Measurements from ENCODE around the gene DNAJB13.

Gene DNAJB13

GRCh38 chr11:74010306-74011300, 59.8 kb downstream of the DNAJB13 start:
- peak; percentile 69 for DNase-seq
- no peak overlapping the region for H3K9ac ChIP-seq (ENCODE audit: low read length)
- no peak overlapping the region for H3K4me3 ChIP-seq (ENCODE audit: low read length)
- WGBS (ENCODE audit: extremely low coverage, insufficient coverage, low lambda C conversion rate), result no CpG with 5 or more reads among the region's 9 CpGs
- no peak overlapping the region for H3K4me2 ChIP-seq (ENCODE audit: low read length)
- no peak overlapping the region for H2BK15ac ChIP-seq (replicated peaks; ENCODE audit: low read depth)
- H3K36me3 ChIP-seq (ENCODE audit: control insufficient read depth, insufficient read depth, low read length), result no peaks in the 10 kb centered on the region
- no peak overlapping the region for H3K56ac ChIP-seq (ENCODE audit: low read length)
- H3K4me1 ChIP-seq (ENCODE audit: control insufficient read depth, low read depth, low read length), result peaks cover 4% of the 10 kb centered on the region
- H4K8ac ChIP-seq (ENCODE audit: low read depth, low read length), result no peak overlapping the region
- no peaks in the 10 kb centered on the region for H3K79me1 ChIP-seq (ENCODE audit: low read length)
- no peak overlapping the region for H2BK120ac ChIP-seq (ENCODE audit: low read depth, low read length)
- no peaks in the 10 kb centered on the region for H3K27me3 ChIP-seq (ENCODE audit: insufficient read depth, low read length, poor library complexity)
- H3K79me2 ChIP-seq (ENCODE audit: control insufficient read depth, insufficient read depth, low read length), result no peaks in the 10 kb centered on the region
- H2BK5ac ChIP-seq (ENCODE audit: low read length), result no peak overlapping the region
- H4K5ac ChIP-seq (ENCODE audit: low read length), result no peak overlapping the region
- no peak overlapping the region for H3K27ac ChIP-seq (ENCODE audit: low read depth, low read length)
- H2AK5ac ChIP-seq (ENCODE audit: low read length), result no peak overlapping the region
- H3K4ac ChIP-seq (ENCODE audit: low read depth, low read length), result no peak overlapping the region
- H3K18ac ChIP-seq (ENCODE audit: low read length), result no peak overlapping the region
- no peak overlapping the region for H3K23ac ChIP-seq (ENCODE audit: low read length)

DNA sequence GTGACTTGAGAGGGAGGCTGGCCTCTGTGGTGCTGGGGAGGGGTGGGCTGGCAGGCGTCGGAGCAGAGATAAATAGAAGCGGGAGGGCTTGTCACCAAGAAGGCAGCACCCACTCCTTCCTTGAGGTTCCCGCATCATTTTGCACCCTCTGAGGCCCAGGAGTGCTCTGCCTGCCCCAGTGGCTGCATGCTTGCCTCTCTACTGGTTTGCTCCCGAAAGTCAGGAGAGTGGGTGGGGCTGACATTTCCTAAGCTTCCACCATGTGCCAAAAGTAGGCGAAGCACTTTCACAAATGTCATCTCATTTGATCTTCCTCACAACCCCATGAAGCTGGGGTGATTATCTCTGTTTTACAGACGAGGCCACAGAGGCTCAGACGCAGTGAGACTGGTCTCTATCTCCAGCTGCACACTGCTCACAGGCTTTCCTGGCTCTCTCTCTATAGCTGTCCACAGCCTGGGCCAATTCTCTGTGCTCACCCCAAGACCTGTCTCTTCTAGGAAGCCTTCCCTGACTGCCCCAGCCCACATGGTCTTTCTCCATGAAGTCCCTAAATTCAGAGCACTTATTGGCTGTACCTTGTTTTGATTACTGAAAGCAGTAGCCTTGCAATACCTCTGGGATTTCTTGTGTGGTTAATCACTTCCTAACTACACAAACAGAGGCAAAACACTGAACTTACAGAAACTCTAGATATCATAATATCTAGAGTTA, 60.7 kb downstream of the DNAJB13 start:
- no peak overlapping the region for H3K56ac ChIP-seq (ENCODE audit: low read length)
- no peak overlapping the region for H3K9ac ChIP-seq (ENCODE audit: low read length)
- H3K4ac ChIP-seq (ENCODE audit: low read depth, low read length), result no peak overlapping the region
- H3K27me3 ChIP-seq (ENCODE audit: insufficient read depth, low read length, poor library complexity), result no peaks in the 10 kb centered on the region
- WGBS (ENCODE audit: extremely low coverage, insufficient coverage, low lambda C conversion rate), result no CpG with 5 or more reads among the region's 8 CpGs
- no peaks in the 10 kb centered on the region for H3K79me1 ChIP-seq (ENCODE audit: low read length)
- peaks cover 4% of the 10 kb centered on the region for H3K4me1 ChIP-seq (ENCODE audit: control insufficient read depth, low read depth, low read length)
- H2AK5ac ChIP-seq (ENCODE audit: low read length), result no peak overlapping the region
- H3K27ac ChIP-seq (ENCODE audit: low read depth, low read length), result no peak overlapping the region
- H2BK5ac ChIP-seq (ENCODE audit: low read length), result no peak overlapping the region
- H2BK120ac ChIP-seq (ENCODE audit: low read depth, low read length), result no peak overlapping the region
- H3K36me3 ChIP-seq (ENCODE audit: control insufficient read depth, insufficient read depth, low read length), result no peaks in the 10 kb centered on the region
- H3K4me3 ChIP-seq (ENCODE audit: low read length), result no peak overlapping the region
- H2BK15ac ChIP-seq (replicated peaks; ENCODE audit: low read depth), result no peak overlapping the region
- H4K5ac ChIP-seq (ENCODE audit: low read length), result no peak overlapping the region
- no peak overlapping the region for H3K23ac ChIP-seq (ENCODE audit: low read length)
- DNase-seq, result no peak
- no peak overlapping the region for H3K4me2 ChIP-seq (ENCODE audit: low read length)
- H4K8ac ChIP-seq (ENCODE audit: low read depth, low read length), result no peak overlapping the region
- no peaks in the 10 kb centered on the region for H3K79me2 ChIP-seq (ENCODE audit: control insufficient read depth, insufficient read depth, low read length)
- H3K18ac ChIP-seq (ENCODE audit: low read length), result no peak overlapping the region

DNA sequence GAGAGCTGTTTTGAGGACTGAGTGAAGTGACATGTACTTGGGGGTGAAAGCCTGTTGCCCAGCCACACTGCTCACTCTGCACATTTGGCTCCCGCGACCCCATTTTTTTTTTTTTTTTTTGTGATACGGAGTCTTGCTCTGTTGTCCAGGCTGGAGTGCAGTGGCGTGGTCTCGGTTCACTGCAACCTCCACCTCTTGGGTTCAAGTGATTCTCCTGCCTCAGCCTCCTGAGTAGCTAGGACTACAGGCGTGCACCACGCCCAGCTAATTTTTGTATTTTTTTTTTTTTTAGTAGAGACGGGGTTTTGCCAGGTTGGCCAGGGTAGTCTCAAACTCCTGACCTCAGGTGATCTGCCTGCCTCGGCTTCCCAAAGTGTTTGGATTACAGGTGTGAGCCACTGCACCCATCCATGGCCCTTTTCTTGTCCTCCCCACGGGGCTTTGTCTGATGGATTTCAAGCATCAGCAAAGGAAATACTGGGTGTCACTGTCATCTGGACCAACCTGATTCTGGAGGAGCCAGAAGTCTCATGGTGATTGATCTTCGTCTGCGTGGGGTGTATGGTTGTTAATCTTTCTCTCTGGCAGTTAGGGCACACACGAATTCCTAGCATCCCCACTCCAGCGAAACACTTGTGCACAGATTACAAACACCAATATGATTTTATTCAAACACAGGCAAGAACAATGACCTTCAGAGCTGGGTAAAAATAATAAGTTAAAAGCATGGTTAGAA, 61.4 kb downstream of the DNAJB13 start:
- H3K36me3 ChIP-seq (ENCODE audit: control insufficient read depth, insufficient read depth, low read length), result no peaks in the 10 kb centered on the region
- no peak overlapping the region for H3K18ac ChIP-seq (ENCODE audit: low read length)
- H2BK15ac ChIP-seq (replicated peaks; ENCODE audit: low read depth), result no peak overlapping the region
- WGBS (ENCODE audit: extremely low coverage, insufficient coverage, low lambda C conversion rate), result no CpG with 5 or more reads among the region's 14 CpGs
- H3K4me1 ChIP-seq (ENCODE audit: control insufficient read depth, low read depth, low read length), result peaks cover 4% of the 10 kb centered on the region
- no peak for DNase-seq
- H2BK5ac ChIP-seq (ENCODE audit: low read length), result no peak overlapping the region
- no peak overlapping the region for H3K23ac ChIP-seq (ENCODE audit: low read length)
- H3K9ac ChIP-seq (ENCODE audit: low read length), result no peak overlapping the region
- no peak overlapping the region for H4K8ac ChIP-seq (ENCODE audit: low read depth, low read length)
- H2AK5ac ChIP-seq (ENCODE audit: low read length), result no peak overlapping the region
- H3K27me3 ChIP-seq (ENCODE audit: insufficient read depth, low read length, poor library complexity), result no peaks in the 10 kb centered on the region
- H3K79me2 ChIP-seq (ENCODE audit: control insufficient read depth, insufficient read depth, low read length), result no peaks in the 10 kb centered on the region
- no peak overlapping the region for H3K4me3 ChIP-seq (ENCODE audit: low read length)
- no peak overlapping the region for H3K4me2 ChIP-seq (ENCODE audit: low read length)
- no peaks in the 10 kb centered on the region for H3K79me1 ChIP-seq (ENCODE audit: low read length)
- H3K56ac ChIP-seq (ENCODE audit: low read length), result no peak overlapping the region
- no peak overlapping the region for H3K27ac ChIP-seq (ENCODE audit: low read depth, low read length)
- H4K5ac ChIP-seq (ENCODE audit: low read length), result no peak overlapping the region
- no peak overlapping the region for H3K4ac ChIP-seq (ENCODE audit: low read depth, low read length)
- H2BK120ac ChIP-seq (ENCODE audit: low read depth, low read length), result no peak overlapping the region

GRCh38 chr11:74013141-74013540, 62.3 kb downstream of the DNAJB13 start:
- H3K9ac ChIP-seq (ENCODE audit: low read length), result no peak overlapping the region
- H2BK15ac ChIP-seq (replicated peaks; ENCODE audit: low read depth), result no peak overlapping the region
- no peak overlapping the region for H3K4ac ChIP-seq (ENCODE audit: low read depth, low read length)
- no CpG with 5 or more reads among the region's 8 CpGs for WGBS (ENCODE audit: extremely low coverage, insufficient coverage, low lambda C conversion rate)
- H3K4me2 ChIP-seq (ENCODE audit: low read length), result no peak overlapping the region
- H3K79me1 ChIP-seq (ENCODE audit: low read length), result no peaks in the 10 kb centered on the region
- no peak overlapping the region for H2BK5ac ChIP-seq (ENCODE audit: low read length)
- no peak for DNase-seq
- no peaks in the 10 kb centered on the region for H3K27me3 ChIP-seq (ENCODE audit: insufficient read depth, low read length, poor library complexity)
- no peak overlapping the region for H2BK120ac ChIP-seq (ENCODE audit: low read depth, low read length)
- peaks cover 1% of the 10 kb centered on the region for H3K36me3 ChIP-seq (ENCODE audit: control insufficient read depth, insufficient read depth, low read length)
- H3K79me2 ChIP-seq (ENCODE audit: control insufficient read depth, insufficient read depth, low read length), result no peaks in the 10 kb centered on the region
- H3K23ac ChIP-seq (ENCODE audit: low read length), result no peak overlapping the region
- H3K27ac ChIP-seq (ENCODE audit: low read depth, low read length), result no peak overlapping the region
- no peak overlapping the region for H3K18ac ChIP-seq (ENCODE audit: low read length)
- H3K4me3 ChIP-seq (ENCODE audit: low read length), result no peak overlapping the region
- no peak overlapping the region for H4K5ac ChIP-seq (ENCODE audit: low read length)
- no peak overlapping the region for H4K8ac ChIP-seq (ENCODE audit: low read depth, low read length)
- no peak overlapping the region for H2AK5ac ChIP-seq (ENCODE audit: low read length)
- no peak overlapping the region for H3K56ac ChIP-seq (ENCODE audit: low read length)
- peaks cover 4% of the 10 kb centered on the region for H3K4me1 ChIP-seq (ENCODE audit: control insufficient read depth, low read depth, low read length)

DNA sequence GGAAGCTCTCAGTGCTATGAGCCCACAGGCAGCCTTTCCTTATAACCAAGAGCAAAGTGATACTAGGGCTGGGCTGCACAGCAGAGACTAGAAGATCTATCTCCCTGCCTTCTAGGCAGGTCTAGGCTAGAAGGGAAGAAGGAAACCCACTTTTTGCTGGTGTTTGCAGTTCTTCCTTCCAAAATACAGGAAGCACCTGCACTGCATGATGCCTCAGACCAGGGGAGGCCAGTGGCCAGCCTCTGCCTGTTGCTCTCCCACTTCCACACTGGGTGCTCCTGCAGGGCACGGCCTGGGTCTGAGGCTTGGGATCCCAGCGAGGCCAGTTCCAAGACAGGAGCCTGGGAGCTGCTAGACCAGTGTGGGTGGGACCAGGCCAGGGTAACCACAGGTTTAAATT, 64.1 kb downstream of the DNAJB13 start:
- Histone ChIP-seq H2AK5ac (ENCODE audit: low read length) (no peak overlapping the region), H4K8ac (ENCODE audit: low read depth, low read length) (no peak overlapping the region), H3K4me1 (ENCODE audit: control insufficient read depth, low read depth, low read length) (peaks cover 4% of the 10 kb centered on the region), H3K36me3 (ENCODE audit: control insufficient read depth, insufficient read depth, low read length) (peaks cover 1% of the 10 kb centered on the region), H3K4ac (ENCODE audit: low read depth, low read length) (no peak overlapping the region), H2BK15ac (replicated peaks; ENCODE audit: low read depth) (no peak overlapping the region), H3K4me2 (ENCODE audit: low read length) (no peak overlapping the region), H3K56ac (ENCODE audit: low read length) (no peak overlapping the region), H3K23ac (ENCODE audit: low read length) (no peak overlapping the region), H3K4me3 (ENCODE audit: low read length) (no peak overlapping the region), H3K27ac (ENCODE audit: low read depth, low read length) (no peak overlapping the region), H3K18ac (ENCODE audit: low read length) (no peak overlapping the region), H2BK120ac (ENCODE audit: low read depth, low read length) (no peak overlapping the region), H3K79me2 (ENCODE audit: control insufficient read depth, insufficient read depth, low read length) (no peaks in the 10 kb centered on the region), H3K27me3 (ENCODE audit: insufficient read depth, low read length, poor library complexity) (no peaks in the 10 kb centered on the region), H3K79me1 (ENCODE audit: low read length) (no peaks in the 10 kb centered on the region), H4K5ac (ENCODE audit: low read length) (no peak overlapping the region), H3K9ac (ENCODE audit: low read length) (no peak overlapping the region), H2BK5ac (ENCODE audit: low read length) (no peak overlapping the region)
- WGBS (ENCODE audit: extremely low coverage, insufficient coverage, low lambda C conversion rate), result no CpG with 5 or more reads among the region's 2 CpGs
- DNase-seq, result no peak
